Neutrophil (primary cell): ENCODE results near the gene DOK6.

ENCODE experiments used
- H3K27ac ChIP-seq: fragments of 200-600 bp; sonication (generic); 2 replicates; pipeline ENCODE4 v1.5.1; 2016; ENCODE audit warnings: mild to moderate bottlenecking, moderate library complexity
- H3K27me3 ChIP-seq: fragments of 200-600 bp; sonication (generic); 2 replicates; pipeline ENCODE4 v1.6.0; 2016; ENCODE audit warnings: mild to moderate bottlenecking
- H3K36me3 ChIP-seq: fragments of 200-600 bp; sonication (generic); 2 replicates; pipeline ENCODE4 v1.5.1; 2017
- H3K4me1 ChIP-seq, 2 experiments: fragments of 200-600 bp in 1 of 2; sonication (generic) in 1 of 2; 1 replicate in 1 of 2; 2 replicates in 1 of 2; pipeline versions ENCODE4 v1.5.1 to v1.6.1; 2013 to 2016; ENCODE audit warnings: low read depth in 1 of 2, low read length in 1 of 2, mild to moderate bottlenecking in 1 of 2, moderate library complexity in 1 of 2; ENCODE audit not compliant: control insufficient read depth in 1 of 2, insufficient read depth in 1 of 2
- H3K4me3 ChIP-seq, 2 experiments: fragments of 200-600 bp in 1 of 2; sonication (generic) in 1 of 2; 1 replicate in 1 of 2; 2 replicates in 1 of 2; pipeline ENCODE4 v1.5.1; 2013 to 2016; ENCODE audit warnings: low read depth in 1 of 2, low read length in 1 of 2, mild to moderate bottlenecking in 1 of 2, moderate library complexity in 1 of 2
- H3K9me3 ChIP-seq: fragments of 200-600 bp; sonication (generic); 2 replicates; pipeline ENCODE4 v1.5.1; 2016
- TF ChIP-seq, protein P1 (sequence below): fragments of 200-600 bp; sonication (generic); IDR thresholded peaks from 2 replicates; pipeline ENCODE4 v1.5.1; 2016; ENCODE audit warnings: antibody characterized with exemption

The DOK6 gene

DNA sequence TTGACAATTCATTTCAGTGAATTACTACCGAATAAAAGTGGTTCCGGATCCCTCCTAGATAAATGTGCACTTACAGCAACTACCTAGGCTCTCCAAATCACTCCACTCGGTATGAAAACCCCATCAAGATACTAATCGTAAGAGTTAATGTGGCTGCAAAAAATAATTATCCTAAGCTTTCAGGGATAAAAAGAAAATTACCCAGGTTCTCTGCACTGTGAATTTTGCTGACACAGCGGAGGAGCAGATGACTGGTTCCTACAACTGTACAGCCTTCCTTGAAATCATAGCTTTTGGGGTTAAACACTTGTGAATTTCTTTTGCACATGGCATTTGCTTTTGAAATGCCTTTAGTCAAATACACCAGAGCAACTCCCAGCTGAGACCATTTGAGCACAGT is 442.3 kb downstream of the DOK6 start:
- TF ChIP-seq, protein P1, sequence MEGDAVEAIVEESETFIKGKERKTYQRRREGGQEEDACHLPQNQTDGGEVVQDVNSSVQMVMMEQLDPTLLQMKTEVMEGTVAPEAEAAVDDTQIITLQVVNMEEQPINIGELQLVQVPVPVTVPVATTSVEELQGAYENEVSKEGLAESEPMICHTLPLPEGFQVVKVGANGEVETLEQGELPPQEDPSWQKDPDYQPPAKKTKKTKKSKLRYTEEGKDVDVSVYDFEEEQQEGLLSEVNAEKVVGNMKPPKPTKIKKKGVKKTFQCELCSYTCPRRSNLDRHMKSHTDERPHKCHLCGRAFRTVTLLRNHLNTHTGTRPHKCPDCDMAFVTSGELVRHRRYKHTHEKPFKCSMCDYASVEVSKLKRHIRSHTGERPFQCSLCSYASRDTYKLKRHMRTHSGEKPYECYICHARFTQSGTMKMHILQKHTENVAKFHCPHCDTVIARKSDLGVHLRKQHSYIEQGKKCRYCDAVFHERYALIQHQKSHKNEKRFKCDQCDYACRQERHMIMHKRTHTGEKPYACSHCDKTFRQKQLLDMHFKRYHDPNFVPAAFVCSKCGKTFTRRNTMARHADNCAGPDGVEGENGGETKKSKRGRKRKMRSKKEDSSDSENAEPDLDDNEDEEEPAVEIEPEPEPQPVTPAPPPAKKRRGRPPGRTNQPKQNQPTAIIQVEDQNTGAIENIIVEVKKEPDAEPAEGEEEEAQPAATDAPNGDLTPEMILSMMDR = no peak
- Histone ChIP-seq H3K27me3 (no peaks in the 10 kb centered on the region), H3K9me3 (no peaks in the 10 kb centered on the region), H3K4me3 (no peak overlapping the region), H3K36me3 (no peaks in the 10 kb centered on the region), H3K27ac (no peak overlapping the region), H3K4me1 (no peaks in the 10 kb centered on the region)

DNA sequence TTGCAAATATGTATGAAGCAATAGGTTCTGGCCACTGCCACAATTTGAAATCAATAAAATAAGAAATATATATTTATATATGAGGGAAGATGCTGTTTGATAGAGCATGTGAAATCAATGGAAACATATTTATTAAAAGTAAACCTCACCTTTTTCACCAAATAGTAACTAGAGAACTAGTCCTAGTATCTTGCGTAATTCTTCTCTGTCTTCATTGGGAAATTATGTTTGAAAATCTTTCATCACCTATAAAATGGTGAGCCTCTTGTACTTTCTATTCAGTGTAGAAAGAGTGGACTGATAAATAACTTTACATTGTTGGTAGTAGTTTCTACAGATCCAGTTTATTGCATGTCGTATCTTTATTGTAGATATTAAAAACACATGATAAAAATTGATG is 444.0 kb downstream of the DOK6 start:
- H3K9me3 ChIP-seq = no peaks in the 10 kb centered on the region
- H3K4me3 ChIP-seq = no peak overlapping the region
- H3K27ac ChIP-seq = no peak overlapping the region
- H3K36me3 ChIP-seq = no peaks in the 10 kb centered on the region
- TF ChIP-seq, protein P1 = no peak
- H3K4me1 ChIP-seq = no peaks in the 10 kb centered on the region
- H3K27me3 ChIP-seq = no peaks in the 10 kb centered on the region

DNA sequence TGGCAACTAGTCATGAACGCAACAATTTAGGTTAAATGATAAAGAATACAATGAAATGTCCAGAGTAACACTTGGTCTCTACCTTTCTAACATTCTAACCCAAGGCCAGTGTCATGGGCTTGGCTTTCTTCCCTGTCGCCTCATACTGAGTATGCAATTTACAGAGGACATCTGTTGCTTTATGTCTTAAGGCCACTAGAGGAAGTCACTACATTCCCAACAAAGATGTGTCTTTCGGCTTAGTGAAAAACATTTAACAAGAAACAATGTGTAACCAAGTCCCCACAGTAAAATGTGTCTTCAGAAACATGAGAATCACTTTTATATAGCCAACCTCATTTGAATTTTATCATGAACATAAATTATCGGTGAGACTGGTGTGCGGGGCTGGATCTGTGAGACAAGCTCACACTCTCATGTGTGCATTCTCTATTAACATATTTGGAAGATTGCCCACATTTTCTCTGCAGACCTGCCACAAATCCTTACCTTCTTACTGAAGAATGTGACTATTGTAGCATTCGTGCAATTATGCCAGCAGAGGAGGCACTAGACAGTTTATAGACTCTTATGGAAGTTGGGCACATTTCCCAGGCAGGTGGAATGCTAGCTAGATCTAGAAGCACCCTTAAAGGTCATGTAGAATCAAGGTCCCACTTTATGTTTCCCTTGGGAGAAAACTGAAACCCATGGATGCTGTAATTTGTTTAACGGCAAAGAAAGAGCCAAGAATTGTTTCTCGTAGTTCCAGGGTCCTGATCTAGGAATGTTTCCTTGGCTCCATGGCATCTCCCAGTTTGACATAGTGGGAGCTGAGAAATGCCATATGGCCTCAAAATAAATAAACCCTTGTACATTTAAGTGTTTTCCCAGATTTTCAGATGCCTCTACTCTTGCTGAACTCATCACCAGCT is 445.2 kb downstream of the DOK6 start:
- no peaks in the 10 kb centered on the region for H3K27me3 ChIP-seq
- H3K27ac ChIP-seq = no peak overlapping the region
- no peaks in the 10 kb centered on the region for H3K9me3 ChIP-seq
- no peak overlapping the region for H3K4me3 ChIP-seq
- H3K4me1 ChIP-seq = no peaks in the 10 kb centered on the region
- no peaks in the 10 kb centered on the region for H3K36me3 ChIP-seq
- TF ChIP-seq, protein P1 = no peak

DNA sequence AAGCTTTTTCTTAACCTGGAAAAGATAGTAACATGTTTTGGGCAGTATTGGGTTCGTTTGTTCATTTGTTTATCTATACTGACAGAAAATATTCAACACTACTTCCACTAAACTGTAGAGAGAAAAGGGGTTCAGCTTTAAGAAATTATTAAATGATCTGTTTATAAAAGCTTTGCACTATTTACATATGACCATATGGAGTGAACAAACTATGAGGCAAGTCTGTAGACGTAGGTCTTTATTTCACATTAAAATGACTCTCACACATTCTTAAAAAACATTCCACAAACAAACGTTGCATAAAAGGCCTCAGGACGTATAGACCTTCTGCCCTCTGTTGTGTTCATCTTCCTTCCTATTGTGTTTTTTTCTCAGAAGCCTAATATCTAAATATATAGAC is 452.4 kb downstream of the DOK6 start:
- Histone ChIP-seq H3K4me3 (no peak overlapping the region), H3K27ac (no peak overlapping the region), H3K9me3 (no peaks in the 10 kb centered on the region), H3K4me1 (no peaks in the 10 kb centered on the region), H3K36me3 (no peaks in the 10 kb centered on the region), H3K27me3 (no peaks in the 10 kb centered on the region)
- TF ChIP-seq, protein P1 = no peak

DNA sequence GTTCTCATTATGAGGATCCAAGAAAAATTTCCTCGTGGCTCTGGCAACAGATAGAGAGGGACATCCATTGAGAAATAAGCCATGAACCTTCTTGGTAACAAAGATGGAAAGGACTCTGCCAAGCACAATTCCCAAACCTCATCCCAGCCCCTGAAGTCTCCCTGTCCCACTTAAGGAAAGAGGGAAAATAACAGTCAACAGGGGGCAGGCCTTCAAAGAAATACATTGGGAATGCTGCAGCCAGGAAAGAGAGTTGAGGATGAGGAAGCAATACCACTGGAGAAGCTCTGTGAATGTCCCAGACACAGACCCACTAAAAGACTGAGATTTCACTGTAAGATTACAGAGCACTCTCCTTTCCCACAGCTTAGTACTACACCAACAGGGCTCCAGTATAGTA is 453.8 kb downstream of the DOK6 start:
- no peaks in the 10 kb centered on the region for H3K9me3 ChIP-seq
- no peak overlapping the region for H3K27ac ChIP-seq
- H3K27me3 ChIP-seq = no peaks in the 10 kb centered on the region
- TF ChIP-seq, protein P1 = no peak
- no peaks in the 10 kb centered on the region for H3K36me3 ChIP-seq
- no peaks in the 10 kb centered on the region for H3K4me1 ChIP-seq
- H3K4me3 ChIP-seq = no peak overlapping the region
